Kidney epithelial cell (primary cell): ENCODE data around the gene FPGS. TPM values are rescaled to one million over a fixed set of nuclear protein-coding genes. Genes with fewer than 3 reads are reported as not detected.

Source experiments
- DNase-seq: peaks from one replicate; pipeline ENCODE4 v3.0.0-alpha.2; 2010; ENCODE audit warnings: low read depth
- H3K27me3 ChIP-seq: 2 replicates; pipeline ENCODE4 v1.6.0; 2011; ENCODE audit warnings: low read length; ENCODE audit not compliant: control insufficient read depth, insufficient read depth
- H3K36me3 ChIP-seq: 2 replicates; pipeline ENCODE4 v1.5.1; 2011; ENCODE audit warnings: low read length; ENCODE audit not compliant: control insufficient read depth, insufficient read depth
- H3K4me3 ChIP-seq: 2 replicates; pipeline ENCODE4 v1.5.1; 2011; ENCODE audit warnings: low read depth, mild to moderate bottlenecking, control low read depth, low read length
- total RNA-seq: library from RNA; depleted of rRNA; stranded (reverse); fragments of >200 nt; gene quantifications from 2 replicates; pipeline ENCODE4 v1.2.3, GENCODE V29; 2015
- TF ChIP-seq, protein P1 (sequence below): IDR thresholded peaks from 2 replicates; pipeline ENCODE4 v1.5.1; 2011; ENCODE audit warnings: mild to moderate bottlenecking, moderate library complexity, low read length, control low read depth, inconsistent platforms; ENCODE audit not compliant: insufficient read depth, poor library complexity, severe bottlenecking

FPGS gene
- total RNA-seq, 1 donor from 2014 or later = 92.5 TPM

- TF ChIP-seq, protein P1, sequence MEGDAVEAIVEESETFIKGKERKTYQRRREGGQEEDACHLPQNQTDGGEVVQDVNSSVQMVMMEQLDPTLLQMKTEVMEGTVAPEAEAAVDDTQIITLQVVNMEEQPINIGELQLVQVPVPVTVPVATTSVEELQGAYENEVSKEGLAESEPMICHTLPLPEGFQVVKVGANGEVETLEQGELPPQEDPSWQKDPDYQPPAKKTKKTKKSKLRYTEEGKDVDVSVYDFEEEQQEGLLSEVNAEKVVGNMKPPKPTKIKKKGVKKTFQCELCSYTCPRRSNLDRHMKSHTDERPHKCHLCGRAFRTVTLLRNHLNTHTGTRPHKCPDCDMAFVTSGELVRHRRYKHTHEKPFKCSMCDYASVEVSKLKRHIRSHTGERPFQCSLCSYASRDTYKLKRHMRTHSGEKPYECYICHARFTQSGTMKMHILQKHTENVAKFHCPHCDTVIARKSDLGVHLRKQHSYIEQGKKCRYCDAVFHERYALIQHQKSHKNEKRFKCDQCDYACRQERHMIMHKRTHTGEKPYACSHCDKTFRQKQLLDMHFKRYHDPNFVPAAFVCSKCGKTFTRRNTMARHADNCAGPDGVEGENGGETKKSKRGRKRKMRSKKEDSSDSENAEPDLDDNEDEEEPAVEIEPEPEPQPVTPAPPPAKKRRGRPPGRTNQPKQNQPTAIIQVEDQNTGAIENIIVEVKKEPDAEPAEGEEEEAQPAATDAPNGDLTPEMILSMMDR = no peak
- no peak overlapping the region for H3K4me3 ChIP-seq
- H3K36me3 ChIP-seq = peaks cover 1% of the 10 kb centered on the region
- H3K27me3 ChIP-seq = no peaks in the 10 kb centered on the region
- DNase-seq = no peak
These were observed 8.5 kb upstream of the FPGS start for GRCh38 chr9:127794001-127794791.

DNA sequence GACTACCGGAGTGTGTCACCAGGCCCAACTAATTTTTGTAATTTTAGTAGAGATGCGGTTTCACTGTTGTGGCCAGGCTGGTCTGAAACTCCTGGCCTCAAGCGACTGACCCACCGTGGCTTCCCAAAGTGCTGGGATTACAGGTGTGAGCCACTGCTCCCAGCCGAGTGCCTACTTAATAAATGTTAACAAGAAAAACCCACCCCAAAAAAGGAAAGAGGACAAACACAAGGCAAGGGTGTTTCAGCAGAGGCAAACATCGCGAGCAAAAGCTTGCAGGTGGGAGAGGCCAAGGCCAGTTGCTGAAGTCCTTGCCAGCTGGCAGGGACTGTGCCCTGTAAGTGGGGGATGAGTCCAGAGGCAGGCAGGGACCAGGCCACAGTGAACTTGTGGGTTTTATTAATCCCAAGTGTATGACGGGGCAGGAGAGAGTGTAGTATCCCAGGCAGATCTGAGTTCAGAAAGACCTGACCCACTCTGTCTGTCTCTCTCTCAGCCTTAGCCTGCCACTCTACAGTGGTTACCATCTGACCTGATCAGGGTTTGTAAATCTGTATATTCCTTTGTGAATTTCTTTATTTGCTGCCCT is 6.4 kb upstream of the FPGS start:
- Histone ChIP-seq H3K4me3 (no peak overlapping the region), H3K27me3 (no peaks in the 10 kb centered on the region), H3K36me3 (no peaks in the 10 kb centered on the region)
- TF ChIP-seq, protein P1 = no peak
- no peak for DNase-seq

GRCh38 chr9:127796852-127797370 is 5.8 kb upstream of the FPGS start:
- no peak for DNase-seq
- no peaks in the 10 kb centered on the region for H3K27me3 ChIP-seq
- H3K36me3 ChIP-seq = no peaks in the 10 kb centered on the region
- H3K4me3 ChIP-seq = no peak overlapping the region
- TF ChIP-seq, protein P1 = no peak

DNA sequence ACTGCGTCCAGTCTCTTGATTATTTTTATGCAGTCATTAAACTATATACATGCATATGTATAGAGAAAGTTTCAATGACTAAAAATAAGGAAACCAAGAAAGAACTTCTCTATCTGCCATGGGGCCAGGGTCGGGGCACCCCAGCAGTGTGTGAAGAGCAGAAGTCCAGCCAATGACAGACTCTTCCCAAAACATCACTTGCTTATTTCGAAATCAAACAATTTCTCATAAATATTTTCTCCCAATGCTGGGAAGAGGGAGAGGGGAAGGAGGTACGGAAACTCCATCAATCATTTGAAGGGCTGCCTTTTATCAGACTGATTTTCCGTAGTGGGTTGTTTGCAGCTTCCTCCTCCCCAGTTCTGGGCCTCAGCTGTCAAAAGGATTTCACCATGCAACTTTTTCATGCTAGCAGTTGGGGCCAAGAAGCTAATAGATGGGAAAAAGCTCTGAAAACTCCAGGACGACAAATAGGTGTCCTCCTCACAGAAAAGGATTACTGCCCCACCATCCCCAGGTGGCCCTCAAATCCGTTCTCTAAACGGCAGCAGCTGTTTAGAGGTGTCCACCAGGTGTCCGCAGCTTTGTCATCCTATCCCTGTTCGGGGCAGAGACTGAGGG is 617 bp upstream of the FPGS start:
- peak overlapping the region; percentile 41 for H3K4me3 ChIP-seq
- TF ChIP-seq, protein P1 = peak; percentile 26
- no peaks in the 10 kb centered on the region for H3K27me3 ChIP-seq
- peaks cover 2% of the 10 kb centered on the region for H3K36me3 ChIP-seq
- no peak for DNase-seq

DNA sequence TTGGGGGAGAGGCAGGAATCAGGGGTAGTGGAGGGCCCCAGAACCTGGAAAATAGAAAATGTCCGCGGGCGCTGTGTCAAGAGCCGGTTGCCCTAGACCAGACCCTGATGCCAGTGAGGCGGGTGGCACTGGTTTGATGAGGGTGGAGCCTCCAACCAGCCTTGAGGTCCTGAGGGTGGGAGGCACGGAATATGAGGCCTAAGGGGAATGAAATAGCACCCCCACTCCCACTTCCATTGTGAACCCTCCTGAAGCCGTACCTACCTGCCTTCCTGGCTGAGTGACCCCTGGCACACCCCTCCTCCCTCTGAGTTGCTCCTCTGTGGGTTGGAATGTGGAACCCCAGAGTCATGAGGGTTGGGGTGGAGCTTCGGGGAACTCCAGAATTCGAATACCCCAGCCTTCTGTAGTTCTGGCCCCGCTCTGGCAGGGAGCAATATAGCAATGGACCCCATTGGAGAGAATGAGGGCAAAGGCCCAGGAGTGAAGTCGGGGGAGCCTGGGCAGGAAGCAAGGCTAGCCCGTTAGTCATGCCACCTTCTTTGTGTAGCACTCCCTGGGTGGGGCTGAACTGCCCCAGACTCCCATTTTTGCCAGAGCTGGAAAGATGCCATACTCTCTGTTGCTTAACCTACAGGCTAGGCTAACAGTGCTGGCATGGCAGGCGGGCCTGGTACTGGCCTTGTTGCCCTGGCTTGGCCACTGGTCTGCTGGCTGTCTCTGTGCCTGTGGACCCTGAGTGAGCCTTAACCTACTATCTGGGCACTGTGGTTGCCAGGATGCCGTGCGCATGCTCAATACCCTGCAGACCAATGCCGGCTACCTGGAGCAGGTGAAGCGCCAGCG is 1.0 kb downstream of the FPGS start:
- H3K4me3 ChIP-seq = peak overlapping the region; percentile 85
- TF ChIP-seq, protein P1 = no peak
- no peaks in the 10 kb centered on the region for H3K27me3 ChIP-seq
- peaks cover 2% of the 10 kb centered on the region for H3K36me3 ChIP-seq
- no peak for DNase-seq
